A673 (cell line): ENCODE results near the gene IER5. TPM values are rescaled to one million over a fixed set of nuclear protein-coding genes. Genes with fewer than 3 reads are reported as not detected.

ENCODE experiments used
- Bru-seq: library from RNA; stranded (reverse); fragments of 400-500 nt; gene quantifications from one replicate; lab custom pipeline; 2021; lab: Mats Ljungman, UMichigan
- BruChase-seq, 2 experiments: library from RNA; stranded (reverse); fragments of 400-500 nt; gene quantifications; one replicate each; lab custom pipeline; 2021; lab: Mats Ljungman, UMichigan
- BruUV-seq: library from RNA; stranded (reverse); fragments of 400-500 nt; replicated peaks from 2 replicates; lab custom pipeline; 2021; lab: Mats Ljungman, UMichigan
- CTCF ChIA-PET: fragments of 300-600 bp; sonication (Branson Sonifier 250); formaldehyde crosslinking; loops from one replicate; lab custom pipeline; 2022; ENCODE audit warnings: antibody characterized with exemption; lab: Charles Lee
- POLR2A ChIA-PET: fragments of 300-600 bp; sonication (Branson Sonifier 250); formaldehyde crosslinking; loops from one replicate; lab custom pipeline; 2022; ENCODE audit warnings: antibody characterized with exemption; ENCODE audit not compliant: low non-redundant PET; lab: Charles Lee
- DNase-seq: peaks from one replicate; pipeline ENCODE4 v3.0.0-alpha.2; 2015; ENCODE audit warnings: low spot score
- H3K27ac ChIP-seq: fragments of 200-600 bp; sonication (generic); 2 replicates; pipeline ENCODE4 v1.5.1; 2016; ENCODE audit warnings: mixed run types, low read depth, mild to moderate bottlenecking, mixed read lengths, antibody characterized with exemption, low read length; ENCODE audit not compliant: poor library complexity, severe bottlenecking
- H3K27me3 ChIP-seq: fragments of 200-600 bp; sonication (generic); replicated peaks from 2 replicates; pipeline ENCODE4 v1.6.1; 2017; ENCODE audit warnings: mixed run types, low read depth, mild to moderate bottlenecking, mixed read lengths, antibody characterized with exemption, low read length; ENCODE audit not compliant: insufficient read depth, poor library complexity
- H3K36me3 ChIP-seq: fragments of 200-600 bp; sonication (generic); 2 replicates; pipeline ENCODE4 v1.6.1; 2016; ENCODE audit warnings: mixed run types, mild to moderate bottlenecking, mixed read lengths, antibody characterized with exemption, low read length; ENCODE audit not compliant: insufficient read depth, poor library complexity, severe bottlenecking
- H3K4me1 ChIP-seq: fragments of 200-600 bp; sonication (generic); 2 replicates; pipeline ENCODE4 v1.6.1; 2017; ENCODE audit warnings: mixed run types, mild to moderate bottlenecking, mixed read lengths, antibody characterized with exemption, low read length; ENCODE audit not compliant: insufficient read depth, poor library complexity, severe bottlenecking
- H3K4me3 ChIP-seq: fragments of 200-600 bp; sonication (generic); 2 replicates; pipeline ENCODE4 v1.5.1; 2016; ENCODE audit warnings: low read depth, mixed run types, mild to moderate bottlenecking, mixed read lengths, low read length; ENCODE audit not compliant: poor library complexity, severe bottlenecking
- H3K9me3 ChIP-seq: fragments of 200-600 bp; sonication (generic); 2 replicates; pipeline ENCODE4 v1.6.1; 2016; ENCODE audit warnings: mixed run types, low read depth, mild to moderate bottlenecking, mixed read lengths, antibody characterized with exemption, low read length; ENCODE audit not compliant: poor library complexity, severe bottlenecking
- CTCF ChIP-seq: fragments of 300-800, 200-600 bp; sonication (generic); conservative IDR thresholded peaks from 2 replicates; pipeline ENCODE4 v1.5.1; 2017; ENCODE audit warnings: low read depth, mild to moderate bottlenecking, antibody characterized with exemption, low read length, moderate library complexity, mixed read lengths
- EZH2 ChIP-seq: fragments of 200-600 bp; sonication (generic); IDR thresholded peaks from 2 replicates; pipeline ENCODE4 v1.6.1; 2017; ENCODE audit warnings: borderline replicate concordance, low read depth, mild to moderate bottlenecking, mixed read lengths, antibody characterized with exemption, low read length; ENCODE audit not compliant: poor library complexity, severe bottlenecking
- intact Hi-C: fragments of 100-400 bp; cut with micrococcal nuclease; formaldehyde crosslinking; loops from one replicate; pipeline ENCODE4 v1.10.0; 2022; ENCODE audit not compliant: unreplicated experiment
- long read RNA-seq: library from polyadenylated mRNA; stranded (forward); transcript quantifications from one replicate; pipeline ENCODE4 v2.0.0, GENCODE V29; 2022
- total RNA-seq: library from RNA; stranded (reverse); gene quantifications from 2 replicates; pipeline ENCODE4 v1.2.3, GENCODE V29; 2021

Gene IER5
- total RNA-seq (25.5 and 28.2 TPM in 2 replicates), Bru-seq, nascent RNA (percentile 92 among the genes with signal in this experiment), BruChase-seq, experiment 1, labeled RNA remaining after a 2-hour chase (percentile 94 among the genes with signal in this experiment), BruChase-seq, experiment 2, labeled RNA remaining after a 6-hour chase (percentile 76 among the genes with signal in this experiment)
- long read RNA-seq, full-length matches to known transcripts = 19 of 19 reads
- long read RNA-seq, partial matches to known transcripts = 0 of 19 reads
- long read RNA-seq, other reads (novel, unspliced or antisense) = 0 of 19 reads

DNA sequence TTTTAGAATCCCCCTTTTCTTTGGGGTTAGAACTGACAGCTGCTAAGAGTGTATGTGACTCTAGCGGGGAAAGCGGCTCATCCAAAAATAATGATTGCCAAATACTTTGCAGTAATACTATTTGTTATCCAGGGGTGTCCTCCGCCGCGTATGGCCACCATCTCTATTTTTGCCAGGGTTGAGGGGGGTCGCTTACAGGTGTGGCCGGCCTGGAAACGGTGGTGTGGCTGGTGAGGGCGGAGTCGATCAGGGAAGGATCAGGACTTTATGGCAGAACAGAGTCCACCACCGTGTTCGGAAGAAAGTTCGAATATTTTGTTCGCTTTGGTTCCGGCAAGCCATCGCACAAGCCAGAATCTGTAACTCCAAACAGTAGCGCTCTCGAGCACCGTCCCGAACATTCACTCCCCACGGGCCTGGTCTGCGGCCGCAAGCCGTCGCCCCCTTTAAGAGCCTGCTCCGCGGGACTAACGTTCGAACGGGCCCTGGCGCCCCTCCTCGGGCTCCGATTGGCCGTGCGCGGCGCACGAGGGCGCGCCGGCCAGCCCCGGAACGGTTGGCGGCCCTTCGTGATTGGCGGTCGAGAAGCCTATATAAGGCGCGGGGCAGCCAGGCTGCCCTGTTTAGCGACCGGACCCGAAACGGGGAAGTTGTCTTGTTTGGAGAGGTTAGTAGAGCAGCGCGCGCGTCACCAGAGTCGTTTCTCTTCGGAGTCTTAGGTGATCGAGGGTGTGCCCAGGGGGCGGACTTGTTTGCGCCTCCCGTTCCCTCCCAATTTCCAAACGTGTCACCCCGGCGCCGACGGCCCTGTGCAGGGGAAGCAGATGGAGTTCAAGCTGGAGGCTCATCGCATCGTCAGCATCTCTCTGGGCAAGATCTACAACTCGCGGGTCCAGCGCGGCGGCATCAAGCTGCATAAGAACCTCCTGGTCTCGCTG is at the start of gene IER5:
TSS of gene IER5 (plus strand) at position 622 of the 938 bp plus-strand sequence. CDS start at position 825, 203 bp downstream.
- peak; percentile 98 for DNase-seq
- Histone ChIP-seq H3K9me3 (no peaks in the 10 kb centered on the region), H3K4me1 (peaks cover 32% of the 10 kb centered on the region), H3K4me3 (peak within 1 kb of the TSS; percentile 90), H3K27me3 (no peaks in the 10 kb centered on the region), H3K36me3 (peaks cover 8% of the 10 kb centered on the region), H3K27ac (peak within 1 kb of the TSS; percentile 76)
- intact Hi-C loops = no loop called here
- POLR2A ChIA-PET = interaction anchor here (0.6 to 1.0 kb wide), 4 partner anchors 17 to 46 kb away, joined by 3 to 14 read pairs (median 6); no protein-coding TSS in a partner anchor
- CTCF ChIA-PET = interaction anchor here (0.7 to 1.1 kb wide), 2 partner anchors 54 to 66 kb away, joined by 3 to 6 read pairs; no protein-coding TSS in a partner anchor
- TSS peak; percentile 82 for BruUV-seq
- TF ChIP-seq EZH2 (no peak), CTCF (no peak)

GRCh38 chr1:181040284-181040865 is 48.1 kb upstream of the IER5 start:
- no peaks in the 10 kb centered on the region for H3K9me3 ChIP-seq

More at GRCh38 chr1:181040284-181040865, 48.1 kb upstream of the IER5 start:
- Histone ChIP-seq H3K27me3 (no peaks in the 10 kb centered on the region), H3K4me3 (no peak overlapping the region), H3K36me3 (no peaks in the 10 kb centered on the region), H3K27ac (no peak overlapping the region), H3K4me1 (peaks cover 3% of the 10 kb centered on the region)
- no TSS peak for BruUV-seq
- DNase-seq = no peak
- TF ChIP-seq CTCF (no peak), EZH2 (no peak)
- ChIA-PET CTCF (interaction anchor here (3.3 kb wide), 1 partner anchor 102 kb away, joined by 35 read pairs; no protein-coding TSS in a partner anchor), POLR2A (no interaction called here)
- intact Hi-C loops = no loop called here
